HG03442 (cell line): ENCODE measurements around the gene C6orf15.

Source experiments
- ATAC-seq: cut with Tn5 transposase; IDR thresholded peaks from one replicate; pipeline ENCODE4 v1.9.1; 2021; ENCODE audit warnings: mild to moderate bottlenecking, moderate library complexity; ENCODE audit not compliant: unreplicated experiment

The C6orf15 gene

DNA sequence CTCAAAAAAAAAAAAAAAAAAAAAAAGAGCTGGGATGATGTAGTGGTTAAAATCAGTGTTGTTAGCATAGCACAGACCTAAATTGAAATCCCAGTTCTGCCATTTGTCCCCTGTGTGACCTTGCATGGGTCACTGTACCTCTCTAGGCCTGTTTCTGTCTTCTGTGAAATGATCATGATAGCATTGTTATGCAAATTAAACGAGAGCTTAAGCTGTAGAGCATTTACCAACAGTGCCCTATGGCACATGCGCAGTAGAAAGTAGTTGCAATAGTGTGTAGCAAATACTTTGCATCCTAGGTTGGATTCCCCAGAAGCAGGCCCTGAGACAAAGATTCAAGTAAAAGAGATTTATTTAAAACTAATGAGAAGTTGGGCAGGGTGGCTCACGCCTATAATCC, 19.2 kb upstream of the C6orf15 start:
- no peak for ATAC-seq

DNA sequence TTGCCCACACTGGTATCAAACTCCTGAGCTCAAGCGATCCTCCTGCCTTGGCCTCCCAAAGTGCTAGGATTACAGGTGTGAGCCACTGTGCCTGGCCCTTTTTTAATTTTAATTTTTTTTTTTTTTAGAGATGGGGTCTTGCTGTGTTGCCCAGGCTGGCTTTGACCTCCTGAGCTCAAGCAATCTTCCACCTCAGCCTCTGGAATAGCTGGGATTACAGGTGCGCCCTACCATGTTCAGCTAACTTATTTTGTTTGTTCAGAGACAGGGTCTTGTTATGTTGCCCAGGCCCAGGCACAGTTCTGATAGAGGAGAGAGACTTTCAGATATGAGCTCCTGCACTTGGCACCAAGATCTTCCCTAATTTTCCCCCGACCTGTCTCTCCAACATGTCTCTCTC, 18.4 kb upstream of the C6orf15 start:
- ATAC-seq = no peak

DNA sequence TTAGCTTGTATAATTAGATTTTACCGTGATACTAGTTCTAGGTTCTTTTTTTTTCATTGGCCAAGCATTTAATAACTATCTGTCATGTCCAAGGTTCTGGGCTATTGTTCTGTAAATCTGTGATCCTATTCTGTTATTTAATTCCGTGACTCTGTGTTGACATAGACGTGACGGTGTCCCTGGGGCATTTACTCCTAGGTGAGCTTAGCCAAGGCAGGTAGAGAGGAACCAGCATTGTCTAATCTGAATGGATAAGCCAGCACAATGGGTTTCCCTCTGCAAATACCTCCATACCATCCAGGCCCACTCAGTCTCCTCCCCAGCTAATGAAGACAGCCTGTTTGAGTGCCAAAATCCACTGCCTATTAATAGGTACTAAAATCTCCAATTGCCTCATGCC, 16.8 kb upstream of the C6orf15 start:
- ATAC-seq = no peak

DNA sequence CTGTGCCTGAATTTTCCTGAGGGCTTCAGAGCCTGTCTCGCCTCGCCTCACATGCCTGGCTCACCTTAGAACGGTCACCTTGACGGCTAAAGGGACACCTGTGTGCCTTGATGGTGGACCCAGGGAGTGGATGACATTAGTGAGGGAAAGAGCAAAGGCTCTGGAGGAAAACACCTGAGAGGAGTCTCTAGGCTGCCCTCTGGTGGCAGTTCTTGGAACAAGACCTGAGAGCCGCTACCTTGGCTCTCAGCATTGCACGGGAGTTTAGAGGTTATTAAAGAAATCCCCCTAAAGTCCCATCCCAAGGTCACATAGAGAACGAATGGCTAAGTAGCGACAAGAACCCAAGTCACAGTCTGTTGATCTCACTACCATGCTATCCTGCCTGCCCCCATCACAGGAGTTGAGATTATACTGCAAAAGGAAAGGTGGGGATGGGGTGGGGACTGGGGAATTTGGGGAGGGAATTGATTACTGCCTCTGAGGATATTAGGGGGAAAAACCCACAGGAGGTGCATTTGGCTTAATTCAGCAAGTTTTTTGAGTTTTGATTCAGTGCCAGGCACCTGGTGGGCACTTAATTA, 15.8 kb upstream of the C6orf15 start:
- no peak for ATAC-seq

DNA sequence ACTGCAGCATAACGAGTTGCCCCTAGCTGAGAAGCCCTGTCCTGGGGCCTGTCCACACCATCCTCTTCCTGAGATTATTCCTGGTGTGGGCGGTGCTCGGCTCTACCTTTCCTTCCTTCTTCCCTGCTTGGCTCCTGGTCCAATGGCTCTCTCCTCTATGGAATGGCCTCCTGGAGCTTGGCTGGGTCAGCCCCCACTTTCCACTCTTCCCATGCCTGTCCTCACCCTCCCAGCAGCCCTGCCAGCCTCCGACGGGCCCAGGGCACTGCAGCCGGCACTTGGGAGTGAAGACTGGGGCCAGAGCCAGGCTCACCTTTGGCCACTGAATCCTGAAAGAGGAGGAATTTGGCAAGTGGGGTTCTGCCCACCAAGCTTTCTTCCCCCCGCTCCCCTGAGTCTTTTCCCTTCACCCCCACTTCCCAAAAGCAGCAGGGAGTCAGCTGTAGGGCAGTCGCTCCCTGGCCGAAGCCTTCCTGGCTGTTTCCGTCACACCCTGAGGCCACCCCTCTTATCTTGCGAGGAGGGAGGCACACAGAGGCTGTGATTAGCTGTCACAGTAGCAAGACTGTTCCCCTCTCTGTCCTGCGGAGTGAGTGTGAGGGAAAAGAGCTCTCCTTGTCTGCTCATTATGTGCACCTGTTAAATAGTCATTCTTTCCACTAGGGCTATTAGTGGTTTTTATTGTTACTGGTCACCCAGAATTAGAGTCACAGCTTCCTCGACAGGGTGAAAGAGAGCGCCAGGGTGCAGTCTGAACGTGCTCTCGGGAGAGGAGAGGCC, 14.2 kb upstream of the C6orf15 start:
- ATAC-seq = no peak

DNA sequence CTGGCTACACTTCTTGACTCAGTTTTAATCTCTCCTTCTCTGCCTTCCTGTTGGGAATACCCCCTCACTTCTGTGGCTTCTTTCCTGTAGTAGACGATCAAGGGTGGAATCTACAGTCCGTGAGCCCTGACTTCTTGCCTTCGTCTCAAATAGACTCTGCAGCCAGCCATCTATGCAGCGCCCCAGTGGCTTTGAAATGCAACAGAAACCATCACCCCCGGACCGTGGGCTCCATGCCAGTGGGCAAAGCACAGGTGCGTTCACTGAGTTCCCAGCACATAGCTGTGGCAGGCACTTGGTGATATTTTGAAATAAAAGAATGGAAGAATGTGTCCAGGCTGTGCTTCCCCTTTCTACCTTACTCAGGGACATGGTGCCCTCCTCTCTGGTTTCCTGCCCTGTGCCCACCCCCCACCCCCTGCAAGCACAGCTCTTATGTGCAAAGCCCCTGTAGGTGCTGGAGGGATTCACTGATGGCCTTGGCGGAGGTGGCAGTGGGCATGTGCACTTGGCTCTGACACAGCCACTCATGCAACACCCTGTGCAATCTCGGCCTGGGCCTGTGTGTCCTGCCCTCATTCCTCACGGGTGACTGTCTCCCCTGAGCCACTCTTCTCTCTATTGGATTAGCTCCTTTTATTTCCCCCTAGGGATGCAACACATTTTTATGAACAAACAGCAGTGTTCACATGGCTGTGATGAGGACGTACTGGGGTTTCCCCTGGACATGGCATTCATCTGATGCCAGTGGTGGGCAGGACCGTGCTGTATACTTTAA, 13.4 kb upstream of the C6orf15 start:
- ATAC-seq = no peak

DNA sequence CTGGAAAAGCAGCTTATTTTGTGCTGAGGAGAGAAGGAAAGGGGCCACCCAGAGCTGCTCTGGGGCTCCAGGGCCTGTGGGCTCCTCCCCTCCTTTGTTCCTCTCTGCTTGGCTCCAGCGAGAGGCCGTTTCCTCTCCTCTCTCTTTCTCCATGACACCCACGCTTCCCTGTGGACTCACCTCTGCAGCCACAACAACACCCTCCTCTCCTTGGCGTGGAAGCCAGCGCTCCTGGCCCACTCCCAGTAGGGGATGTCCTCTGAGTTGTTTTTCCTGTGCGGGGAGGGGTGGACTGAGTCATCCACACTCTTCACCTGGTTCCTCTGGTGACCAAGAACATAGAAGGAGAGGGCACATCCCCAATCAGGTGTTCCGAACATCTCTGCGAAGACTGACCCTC, 12.8 kb upstream of the C6orf15 start:
- ATAC-seq = no peak

DNA sequence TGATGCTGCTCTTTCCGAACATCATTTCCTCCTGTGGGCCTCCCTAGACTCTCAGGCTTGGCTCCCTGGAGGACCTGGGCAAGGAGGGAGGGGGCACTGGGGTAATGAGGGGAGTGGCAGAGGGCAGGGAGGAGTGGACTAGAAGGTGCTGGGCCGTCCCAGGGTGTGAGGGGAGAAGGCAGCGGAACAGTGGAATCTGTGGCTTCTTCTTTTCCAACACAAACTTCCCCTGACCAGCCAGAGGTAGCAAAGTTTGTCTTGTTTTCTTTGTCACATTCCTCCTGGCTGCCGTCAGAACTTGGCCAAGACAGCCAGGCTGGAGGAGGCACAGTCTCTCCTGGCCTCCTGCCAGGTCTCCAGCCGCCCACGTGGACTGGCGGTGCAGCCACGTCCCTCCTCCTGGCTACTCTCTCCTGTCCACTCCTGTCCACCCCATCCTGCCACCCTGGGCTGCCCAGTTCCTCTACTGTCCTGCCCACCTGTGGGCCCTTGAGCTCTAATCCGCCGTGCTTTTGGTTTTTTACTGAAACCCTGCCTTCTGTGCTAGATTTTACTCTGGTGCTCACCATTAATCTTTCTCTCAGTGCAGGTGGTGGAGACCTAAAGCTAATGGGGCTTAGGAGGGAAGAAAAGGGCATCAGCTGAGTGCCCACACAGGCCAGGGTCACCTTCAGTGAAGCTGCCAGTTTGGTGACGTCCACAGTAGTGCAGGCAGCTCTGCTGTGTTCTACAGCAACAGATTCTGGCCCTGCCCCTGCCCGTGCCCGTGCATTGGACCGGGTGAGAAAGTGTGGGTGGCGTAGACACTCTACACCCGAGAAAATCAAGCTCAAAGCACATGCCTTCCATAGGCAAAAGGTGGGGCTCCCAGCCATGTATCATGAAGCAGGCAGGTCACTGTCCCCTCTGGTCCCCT, 10.7 kb upstream of the C6orf15 start:
- ATAC-seq = no peak

DNA sequence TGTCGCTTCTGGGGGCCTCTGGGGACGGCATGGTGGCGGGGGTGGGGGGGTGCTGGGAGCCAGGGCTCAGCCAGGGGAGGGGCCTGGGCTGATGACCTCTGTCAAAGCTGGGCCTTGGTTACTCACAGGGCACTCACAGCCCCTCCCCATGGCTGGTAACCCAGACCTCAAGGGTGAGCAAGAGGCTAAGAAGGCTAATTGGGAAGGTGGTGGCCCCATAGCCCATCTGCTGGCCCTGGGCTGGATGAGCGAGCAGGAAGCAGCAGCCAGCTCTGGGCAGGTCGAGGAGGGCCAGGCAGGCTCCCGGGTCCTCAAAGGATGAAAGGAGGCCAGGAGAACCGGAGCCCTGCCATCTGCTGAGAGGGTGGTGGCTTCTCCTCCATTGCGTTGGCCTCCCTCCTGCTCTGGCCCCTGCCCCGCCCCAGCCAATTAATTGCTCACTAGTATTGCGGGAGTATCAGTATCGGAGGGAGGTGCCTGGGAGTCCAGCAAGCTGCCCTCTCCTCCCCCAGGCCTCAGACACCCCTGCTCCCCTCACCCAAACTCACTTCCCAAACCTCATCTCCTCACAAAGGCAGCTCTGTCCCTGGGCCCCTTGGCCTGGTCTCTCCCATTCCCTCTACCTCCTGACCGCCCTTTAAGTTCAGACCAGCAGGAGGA, 8.9 kb upstream of the C6orf15 start:
- no peak for ATAC-seq

DNA sequence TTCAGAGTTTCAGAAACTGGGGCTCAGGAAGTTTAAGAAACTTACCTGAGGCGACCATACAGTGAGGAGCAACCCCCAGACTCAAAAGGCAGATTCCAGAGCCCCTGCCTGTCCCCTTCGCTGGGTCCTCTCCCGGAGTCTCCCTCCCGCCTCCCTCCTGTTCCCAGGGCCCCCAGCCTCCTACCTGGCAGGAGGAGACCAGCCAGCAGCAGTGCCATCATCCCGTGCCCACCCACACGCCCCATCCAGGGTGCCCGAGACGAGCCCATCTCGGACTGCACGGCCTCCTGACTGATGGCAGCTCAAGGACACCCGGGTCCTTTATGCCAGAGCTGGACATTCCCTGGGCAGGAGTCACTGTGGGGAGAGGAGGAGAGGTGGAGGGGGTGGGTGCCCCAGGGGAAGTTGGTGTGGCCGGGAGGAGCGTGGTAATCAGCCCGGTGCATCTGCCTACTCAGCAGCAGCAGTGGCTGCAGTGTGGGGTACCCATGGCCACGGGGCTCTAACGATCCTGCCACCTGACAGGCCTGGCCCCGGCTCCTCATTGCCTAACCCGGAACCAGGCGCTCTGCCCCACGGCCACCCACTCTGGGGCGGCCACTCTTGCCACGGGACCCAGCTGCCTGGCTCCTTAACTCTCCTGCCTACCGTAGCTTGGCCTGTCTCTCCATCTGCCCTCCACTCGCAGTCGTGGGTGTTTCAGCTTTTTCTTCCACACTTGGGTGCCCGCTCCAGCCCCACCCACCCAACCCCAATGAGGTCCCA, 8.0 kb upstream of the C6orf15 start, which contains the start of gene CDSN:
Gene CDSN, minus strand, starts transcription at position 296 of the 765 bp plus-strand sequence. Its CDS starts 27 bp downstream, at position 269.
- no peak for ATAC-seq

DNA sequence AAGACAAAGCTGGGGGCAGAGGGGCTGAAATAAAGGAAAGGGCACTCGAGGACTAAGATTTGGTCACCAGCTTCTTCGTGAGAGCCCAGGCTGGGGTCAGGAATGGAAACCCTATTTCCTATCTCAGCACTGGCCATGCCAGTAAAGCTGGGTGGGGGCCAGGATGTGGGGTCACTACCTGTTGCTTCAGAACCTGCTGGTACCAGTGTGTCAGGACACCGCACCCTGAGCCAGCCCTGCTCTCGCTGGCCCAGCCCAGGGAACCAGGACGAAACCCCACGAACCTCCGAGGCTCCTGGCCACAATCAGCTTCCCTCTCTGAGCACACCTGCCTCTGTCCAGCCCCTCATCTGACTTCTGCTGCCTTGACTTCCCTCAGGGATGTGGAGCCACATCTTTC, 5.8 kb upstream of the C6orf15 start:
- ATAC-seq = no peak

DNA sequence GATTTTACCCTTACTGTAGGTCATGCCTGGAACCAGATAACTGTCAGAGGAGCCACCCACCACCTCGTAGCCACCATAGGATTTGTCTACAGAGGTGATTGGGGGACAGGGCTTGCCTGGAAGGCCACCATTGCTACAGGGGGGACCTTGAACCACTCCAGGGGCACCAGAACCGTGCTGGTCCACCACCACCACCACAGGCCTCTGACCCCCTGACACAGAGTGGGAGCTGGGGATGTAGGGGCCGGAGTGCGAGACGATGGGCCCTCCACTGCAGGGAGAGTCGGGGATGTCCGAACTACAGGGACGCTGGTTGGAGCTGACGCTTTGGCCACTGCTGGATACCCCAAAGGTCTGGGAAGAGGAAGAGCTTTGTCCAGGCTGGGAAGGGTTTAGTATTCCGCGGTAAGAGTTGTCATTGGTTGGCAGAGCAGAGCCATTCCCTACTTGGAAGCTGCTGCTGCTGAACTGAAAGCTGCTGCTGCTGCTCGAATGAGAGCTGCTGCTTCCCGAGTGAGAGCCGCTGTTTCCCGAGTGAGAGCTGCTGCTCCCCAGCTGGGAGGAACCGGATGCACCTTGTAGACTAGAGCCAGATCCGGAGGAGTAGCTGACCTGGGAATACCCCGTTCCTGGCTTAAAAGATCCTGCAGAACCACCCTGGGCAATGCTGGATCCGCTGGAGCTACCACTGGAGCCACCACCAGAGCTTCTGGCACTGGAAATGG, 4.4 kb upstream of the C6orf15 start:
- no peak for ATAC-seq

DNA sequence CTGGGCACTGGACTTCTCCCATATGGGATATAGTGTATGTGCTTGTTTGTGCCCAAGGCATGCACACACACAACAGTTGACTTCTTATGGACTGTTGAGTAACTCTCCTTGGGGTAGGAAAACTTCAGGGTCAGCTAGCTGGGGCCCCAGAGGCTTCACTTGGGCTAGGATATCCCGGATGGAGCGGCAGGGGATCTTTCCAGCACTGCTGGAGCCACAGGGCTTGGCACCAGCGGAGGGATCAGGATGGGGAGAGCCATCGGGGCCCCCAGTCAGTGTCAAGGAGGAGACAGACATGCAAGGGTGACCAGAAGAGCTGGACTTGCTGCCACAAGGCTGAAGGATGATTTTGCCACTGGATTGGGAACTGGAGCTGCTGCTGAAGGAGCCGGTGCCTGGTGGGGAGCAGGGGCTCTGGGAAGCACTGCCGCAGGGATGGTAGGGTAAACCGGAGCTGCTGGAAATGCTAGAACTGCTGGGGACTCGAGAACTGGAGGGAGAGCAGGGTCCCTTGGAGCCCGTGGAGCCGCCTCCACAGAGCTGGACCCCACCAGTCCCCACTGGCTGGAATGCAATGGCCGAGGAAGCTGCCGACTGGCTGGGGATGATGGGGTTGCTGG, 3.7 kb upstream of the C6orf15 start:
- ATAC-seq = no peak

DNA sequence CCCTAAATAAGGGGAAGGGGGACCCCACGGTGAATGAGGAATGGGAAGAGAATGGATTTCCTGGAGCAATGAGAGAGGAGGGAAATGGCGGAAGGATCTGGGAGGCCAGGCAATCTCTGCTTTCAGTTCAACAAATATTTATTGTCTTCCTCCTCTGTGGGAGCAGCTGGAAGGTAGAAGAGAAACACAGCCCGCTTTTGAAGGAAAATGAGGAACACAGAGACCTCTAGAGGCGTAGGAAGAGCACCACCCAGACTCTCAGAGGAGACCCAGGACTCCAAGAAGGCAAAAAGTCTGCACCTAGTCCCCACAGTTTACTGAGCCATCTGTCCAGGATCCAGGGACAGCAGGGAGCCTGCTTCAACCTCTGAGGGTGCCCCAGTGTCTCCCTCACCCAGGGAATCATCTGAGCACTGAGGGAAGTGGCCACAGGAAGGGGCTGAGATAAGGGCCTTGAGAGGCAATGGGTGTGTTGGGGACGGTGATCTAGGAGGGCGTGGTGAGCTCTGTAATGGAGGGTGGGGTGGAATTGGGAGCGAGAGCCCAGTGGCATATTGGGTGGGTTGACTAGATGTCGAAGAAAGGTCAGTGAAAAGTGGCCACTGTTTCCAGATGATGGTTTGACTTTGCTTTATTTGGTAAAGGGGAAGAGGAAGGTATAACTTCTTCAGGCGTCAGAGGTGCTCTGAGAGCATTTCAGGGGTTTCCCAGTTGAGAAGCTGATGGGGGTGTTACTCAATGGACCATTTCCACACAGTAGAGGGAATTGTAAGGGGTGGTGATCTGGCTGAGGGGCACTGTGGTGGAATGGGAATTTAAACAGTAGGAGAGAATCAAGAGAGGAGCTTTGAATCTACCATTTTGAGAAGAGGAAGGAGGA, 2.8 kb upstream of the C6orf15 start:
- ATAC-seq = no peak

DNA sequence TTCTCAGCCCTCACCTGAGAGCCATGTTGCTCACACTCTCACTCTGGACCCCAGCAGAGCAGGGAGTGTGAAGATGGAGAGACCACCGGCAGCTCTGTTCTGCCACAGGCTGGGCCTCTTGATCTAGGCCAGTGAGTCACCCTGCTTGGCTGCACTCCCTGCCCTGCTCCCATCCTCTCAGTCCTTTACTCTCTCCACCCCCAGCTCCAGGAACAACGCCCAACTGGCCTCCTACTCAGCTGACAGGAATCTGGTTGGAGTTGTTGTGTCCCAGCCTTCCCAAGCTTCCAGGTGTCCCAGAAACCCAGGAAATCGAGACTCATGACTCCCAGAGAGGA, 2.1 kb upstream of the C6orf15 start, which contains the start of gene PSORS1C1:
Gene PSORS1C1, plus strand, starts transcription at position 260 of the 338 bp plus-strand sequence. CDS start 14,833 bp downstream, outside the sequence.
- no peak for ATAC-seq

DNA sequence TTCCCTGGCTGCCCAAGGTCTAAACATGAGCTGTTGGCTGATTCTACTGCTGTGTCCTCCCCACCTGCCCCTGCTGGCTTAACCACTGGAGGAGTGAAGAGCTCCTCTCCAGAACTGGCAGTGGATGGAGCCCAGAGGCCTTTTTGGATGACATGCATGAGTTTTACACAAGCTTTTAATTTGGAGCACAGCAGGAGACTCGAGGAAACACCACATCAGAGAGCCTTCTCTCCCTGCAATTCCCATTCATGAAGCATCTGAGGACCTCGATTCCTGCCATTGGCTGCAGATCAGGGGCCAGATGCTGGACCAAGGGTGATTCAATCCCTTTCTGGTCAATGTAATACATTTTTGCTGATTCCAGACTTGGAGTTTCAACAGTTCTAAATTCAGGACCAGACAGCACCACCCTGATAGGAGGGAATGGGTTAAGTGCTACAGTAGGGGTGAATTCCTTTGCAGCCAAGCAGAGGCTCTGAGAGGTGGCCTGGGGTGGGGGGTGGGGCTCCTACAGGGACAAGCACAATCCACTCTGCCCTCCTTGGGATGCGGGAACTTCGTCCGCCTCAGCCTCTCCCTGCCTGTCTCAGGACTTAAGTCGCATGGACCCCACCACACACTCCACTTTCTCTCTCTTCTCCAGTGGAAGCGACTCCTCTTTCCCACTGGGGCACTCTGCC, 1.6 kb upstream of the C6orf15 start:
- ATAC-seq = no peak

DNA sequence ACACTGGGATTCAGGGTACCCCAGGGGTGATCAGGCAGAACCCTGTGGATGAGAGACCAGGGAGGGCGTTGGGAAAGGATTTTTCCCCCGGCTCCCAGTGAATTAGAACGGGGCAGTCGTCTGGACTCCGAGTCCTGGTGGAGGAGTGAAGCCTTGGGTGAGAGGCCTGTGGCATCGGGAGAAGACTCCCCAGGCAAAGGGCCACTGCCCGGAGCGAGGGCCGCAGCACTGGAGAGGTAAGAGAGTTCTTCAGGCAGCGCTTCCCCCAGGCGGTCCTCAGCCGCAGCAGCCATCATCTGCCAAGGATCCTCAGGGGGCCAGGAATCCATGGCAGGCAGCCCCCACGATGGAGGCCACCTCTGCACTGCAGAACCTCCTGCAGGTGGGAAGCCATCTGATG, 663 bp downstream of the C6orf15 start:
- no peak for ATAC-seq
